ENCODE measurements around the gene RMND5B. TPM values are rescaled to one million over a fixed set of nuclear protein-coding genes. Genes with fewer than 3 reads are reported as not detected.
A peak's percentile ranks its signal among the peaks of the same experiment; 100 is the strongest.
"Not testable (repeated sequence)": the region's sequence is repeated elsewhere in the genome, so short reads cannot be mapped to it uniquely, and the experiment has no call there.

RMND5B gene
- total RNA-seq, 1 experiment from 2014 or later: 30.3 TPM

GRCh38 chr5:178194026-178194425 lies 63.2 kb downstream of the RMND5B start:
- Histone ChIP-seq H3K4me3 (no peak overlapping the region), H3K9me3 (ENCODE audit: insufficient read depth, low read depth) (no peaks in the 10 kb centered on the region), H3K4me1 (replicated peaks; ENCODE audit: insufficient read depth) (peaks cover 6% of the 10 kb centered on the region; the same call in 1 of the 2 replicates), H3K4me2 (no peak overlapping the region), H3K36me3 (ENCODE audit: low read depth) (no peaks in the 10 kb centered on the region), H3K79me2 (ENCODE audit: low read depth) (no peaks in the 10 kb centered on the region), H3K27me3 (ENCODE audit: insufficient read depth, low read depth) (peaks cover 17% of the 10 kb centered on the region), H2AFZ (no peak overlapping the region), H3F3A (ENCODE audit: insufficient read depth, low read depth) (peaks cover 8% of the 10 kb centered on the region; the same call in 1 of the 2 replicates), H3K27ac (no peak overlapping the region), H4K20me1 (ENCODE audit: insufficient read depth) (no peaks in the 10 kb centered on the region), H3K9me2 (ENCODE audit: insufficient read depth) (no peaks in the 10 kb centered on the region)
- CTCF ChIA-PET: no interaction called here
- POLR2A ChIA-PET (ENCODE audit: unreplicated experiment): no interaction called here
- no TSS peak for BruUV-seq (replicated peaks)
- intact Hi-C loops (cut with micrococcal nuclease; ENCODE audit: unreplicated experiment): no loop called here
- TF ChIP-seq EZH2 (IDR thresholded peaks at IDR 0.05; ENCODE audit: low read depth) (no peak), CTCF (conservative IDR thresholded peaks at IDR 0.05) (no peak)
- DNase-seq: no peak

- POLR2A ChIA-PET (ENCODE audit: unreplicated experiment): no interaction called here
- H3K27me3 ChIP-seq (ENCODE audit: insufficient read depth, low read depth): peaks cover 17% of the 10 kb centered on the region
- H3K9me3 ChIP-seq (ENCODE audit: insufficient read depth, low read depth): no peaks in the 10 kb centered on the region
- H3K27ac ChIP-seq: no peak overlapping the region
- DNase-seq: no peak
- H3K4me1 ChIP-seq (replicated peaks; ENCODE audit: insufficient read depth): peaks cover 6% of the 10 kb centered on the region; the same call in 1 of the 2 replicates
- intact Hi-C loops (cut with micrococcal nuclease; ENCODE audit: unreplicated experiment): no loop called here
- peaks cover 9% of the 10 kb centered on the region; the same call in 1 of the 2 replicates for H3F3A ChIP-seq (ENCODE audit: insufficient read depth, low read depth)
- H3K79me2 ChIP-seq (ENCODE audit: low read depth): no peaks in the 10 kb centered on the region
- CTCF ChIA-PET: no interaction called here
- no peaks in the 10 kb centered on the region for H3K9me2 ChIP-seq (ENCODE audit: insufficient read depth)
- no peak for TF ChIP-seq EZH2 (IDR thresholded peaks at IDR 0.05; ENCODE audit: low read depth)
- TF ChIP-seq CTCF (conservative IDR thresholded peaks at IDR 0.05): no peak
- no peak overlapping the region for H3K4me3 ChIP-seq
- no peaks in the 10 kb centered on the region for H4K20me1 ChIP-seq (ENCODE audit: insufficient read depth)
- no peak overlapping the region for H3K4me2 ChIP-seq
- H2AFZ ChIP-seq: no peak overlapping the region
- no TSS peak for BruUV-seq (replicated peaks)
- H3K36me3 ChIP-seq (ENCODE audit: low read depth): no peaks in the 10 kb centered on the region
Observed at GRCh38 chr5:178196281-178196812, 65.5 kb downstream of the RMND5B start.

GRCh38 chr5:178196986-178197385 lies 66.2 kb downstream of the RMND5B start:
- Histone ChIP-seq H3K79me2 (ENCODE audit: low read depth) (no peaks in the 10 kb centered on the region), H3K27ac (no peak overlapping the region), H3K4me2 (no peak overlapping the region), H3F3A (ENCODE audit: insufficient read depth, low read depth) (peaks cover 12% of the 10 kb centered on the region; the same call in 1 of the 2 replicates), H3K27me3 (ENCODE audit: insufficient read depth, low read depth) (peaks cover 17% of the 10 kb centered on the region), H2AFZ (no peak overlapping the region), H3K4me1 (replicated peaks; ENCODE audit: insufficient read depth) (peaks cover 10% of the 10 kb centered on the region), H3K9me3 (ENCODE audit: insufficient read depth, low read depth) (no peaks in the 10 kb centered on the region), H4K20me1 (ENCODE audit: insufficient read depth) (no peaks in the 10 kb centered on the region), H3K4me3 (no peak overlapping the region), H3K36me3 (ENCODE audit: low read depth) (no peaks in the 10 kb centered on the region), H3K9me2 (ENCODE audit: insufficient read depth) (no peaks in the 10 kb centered on the region)
- no peak for DNase-seq
- ChIA-PET POLR2A (ENCODE audit: unreplicated experiment) (no interaction called here), CTCF (no interaction called here)
- intact Hi-C loops (cut with micrococcal nuclease; ENCODE audit: unreplicated experiment): no loop called here
- no TSS peak for BruUV-seq (replicated peaks)
- TF ChIP-seq CTCF (conservative IDR thresholded peaks at IDR 0.05) (peak; percentile 55; the same call in 1 of the 2 replicates), EZH2 (IDR thresholded peaks at IDR 0.05; ENCODE audit: low read depth) (no peak)

GRCh38 chr5:178198151-178198550 lies 67.3 kb downstream of the RMND5B start:
- POLR2A ChIA-PET (ENCODE audit: unreplicated experiment); BruUV-seq (replicated peaks): not testable (repeated sequence)

More at GRCh38 chr5:178198151-178198550, 67.3 kb downstream of the RMND5B start:
- Histone ChIP-seq H3K27me3 (ENCODE audit: insufficient read depth, low read depth) (peaks cover 17% of the 10 kb centered on the region), H3F3A (ENCODE audit: insufficient read depth, low read depth) (peaks cover 16% of the 10 kb centered on the region; the same call in 1 of the 2 replicates)
- H3K4me1 ChIP-seq (replicated peaks; ENCODE audit: insufficient read depth); H2AFZ ChIP-seq; H3K27ac ChIP-seq; H3K9me3 ChIP-seq (ENCODE audit: insufficient read depth, low read depth); H3K4me2 ChIP-seq; H4K20me1 ChIP-seq (ENCODE audit: insufficient read depth); intact Hi-C loops (cut with micrococcal nuclease; ENCODE audit: unreplicated experiment); H3K36me3 ChIP-seq (ENCODE audit: low read depth); DNase-seq; H3K79me2 ChIP-seq (ENCODE audit: low read depth); H3K9me2 ChIP-seq (ENCODE audit: insufficient read depth); CTCF ChIA-PET; H3K4me3 ChIP-seq: not testable (repeated sequence)

Measured in PC-9 (cell line).